ENCODE measurements around the gene CFAP299.

CFAP299 gene

DNA sequence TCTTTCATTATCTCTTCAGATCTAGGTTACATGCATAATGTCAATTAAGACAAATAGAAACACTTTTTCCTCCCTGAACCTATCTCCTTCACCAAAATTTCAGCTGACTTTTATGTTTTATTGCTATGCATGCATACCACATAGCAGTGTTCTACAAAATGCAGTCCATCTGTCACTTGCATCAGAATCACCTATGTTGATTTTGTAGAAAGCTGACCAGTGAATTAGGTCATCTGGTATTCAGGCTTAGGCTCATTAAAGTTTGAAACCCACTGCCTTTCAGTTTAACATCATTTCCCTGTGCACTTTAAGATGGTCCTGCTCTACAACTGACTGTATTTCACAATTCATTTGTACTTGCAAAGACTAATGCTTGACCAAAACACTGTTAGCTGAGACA, 277.9 kb downstream of the CFAP299 start:
- TF ChIP-seq, protein P1, sequence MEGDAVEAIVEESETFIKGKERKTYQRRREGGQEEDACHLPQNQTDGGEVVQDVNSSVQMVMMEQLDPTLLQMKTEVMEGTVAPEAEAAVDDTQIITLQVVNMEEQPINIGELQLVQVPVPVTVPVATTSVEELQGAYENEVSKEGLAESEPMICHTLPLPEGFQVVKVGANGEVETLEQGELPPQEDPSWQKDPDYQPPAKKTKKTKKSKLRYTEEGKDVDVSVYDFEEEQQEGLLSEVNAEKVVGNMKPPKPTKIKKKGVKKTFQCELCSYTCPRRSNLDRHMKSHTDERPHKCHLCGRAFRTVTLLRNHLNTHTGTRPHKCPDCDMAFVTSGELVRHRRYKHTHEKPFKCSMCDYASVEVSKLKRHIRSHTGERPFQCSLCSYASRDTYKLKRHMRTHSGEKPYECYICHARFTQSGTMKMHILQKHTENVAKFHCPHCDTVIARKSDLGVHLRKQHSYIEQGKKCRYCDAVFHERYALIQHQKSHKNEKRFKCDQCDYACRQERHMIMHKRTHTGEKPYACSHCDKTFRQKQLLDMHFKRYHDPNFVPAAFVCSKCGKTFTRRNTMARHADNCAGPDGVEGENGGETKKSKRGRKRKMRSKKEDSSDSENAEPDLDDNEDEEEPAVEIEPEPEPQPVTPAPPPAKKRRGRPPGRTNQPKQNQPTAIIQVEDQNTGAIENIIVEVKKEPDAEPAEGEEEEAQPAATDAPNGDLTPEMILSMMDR (IDR thresholded peaks at IDR 0.05; ENCODE audit: low read length) = no peak
- TF ChIP-seq EZH2 (optimal IDR thresholded peaks at IDR 0.05; ENCODE audit: low read depth, low read length) = no peak
- TF ChIP-seq EZH2phosphoT487 (IDR thresholded peaks at IDR 0.05; ENCODE audit: low read length) = no peak
- Histone ChIP-seq H3K4me1 (ENCODE audit: low read length) (peaks cover 8% of the 10 kb centered on the region; the same call in 1 of the 2 replicates), H3K9ac (ENCODE audit: low read length) (no peak overlapping the region), H3K9me3 (replicated peaks; ENCODE audit: insufficient read depth, low read length) (no peaks in the 10 kb centered on the region), H3K4me3 (ENCODE audit: low read length) (no peak overlapping the region), H3K4me2 (ENCODE audit: low read depth, low read length) (no peak overlapping the region), H3K79me2 (ENCODE audit: low read length) (no peaks in the 10 kb centered on the region), H3K27me3 (replicated peaks; ENCODE audit: insufficient read depth, low read length) (no peaks in the 10 kb centered on the region), H3K27ac (ENCODE audit: low read length) (no peak overlapping the region), H3K9me2 (replicated peaks; ENCODE audit: insufficient read depth, low read length) (no peaks in the 10 kb centered on the region), H4K20me1 (ENCODE audit: insufficient read depth, low read length) (no peaks in the 10 kb centered on the region), H3K36me3 (replicated peaks; ENCODE audit: insufficient read depth, low read length) (no peaks in the 10 kb centered on the region), H2AFZ (ENCODE audit: low read length) (no peak overlapping the region), H3F3A (ENCODE audit: insufficient read depth, low read length) (no peaks in the 10 kb centered on the region)
- DNase-seq = no peak

DNA sequence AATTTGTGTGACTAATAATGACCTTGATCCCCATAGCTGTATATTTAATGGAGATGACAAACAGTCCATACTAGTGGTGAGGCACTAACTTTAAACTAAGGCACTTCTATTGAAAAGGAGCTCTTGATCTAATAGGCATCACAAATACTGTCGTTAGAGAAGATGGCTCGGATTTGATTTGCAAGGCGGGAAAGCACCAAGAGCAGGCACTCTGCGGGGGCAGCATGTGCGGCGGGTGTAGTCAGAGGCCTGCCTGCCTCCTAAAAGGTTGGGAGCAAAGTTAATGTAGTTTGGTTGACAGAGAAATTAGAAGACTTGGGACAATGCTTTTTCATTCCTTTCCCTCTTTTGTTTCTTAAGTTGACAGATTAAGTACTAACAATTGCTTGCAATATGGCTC, 278.8 kb downstream of the CFAP299 start:
- H3K36me3 ChIP-seq (replicated peaks; ENCODE audit: insufficient read depth, low read length) = no peaks in the 10 kb centered on the region
- H3K9me3 ChIP-seq (replicated peaks; ENCODE audit: insufficient read depth, low read length) = no peaks in the 10 kb centered on the region
- TF ChIP-seq EZH2phosphoT487 (IDR thresholded peaks at IDR 0.05; ENCODE audit: low read length) (no peak), EZH2 (optimal IDR thresholded peaks at IDR 0.05; ENCODE audit: low read depth, low read length) (no peak)
- TF ChIP-seq, protein P1 (IDR thresholded peaks at IDR 0.05; ENCODE audit: low read length) = no peak
- H3K27me3 ChIP-seq (replicated peaks; ENCODE audit: insufficient read depth, low read length) = no peaks in the 10 kb centered on the region
- H3K9ac ChIP-seq (ENCODE audit: low read length) = no peak overlapping the region
- no peaks in the 10 kb centered on the region for H3K79me2 ChIP-seq (ENCODE audit: low read length)
- no peak for DNase-seq
- no peaks in the 10 kb centered on the region for H3F3A ChIP-seq (ENCODE audit: insufficient read depth, low read length)
- H3K27ac ChIP-seq (ENCODE audit: low read length) = no peak overlapping the region
- H3K4me2 ChIP-seq (ENCODE audit: low read depth, low read length) = no peak overlapping the region
- peaks cover 8% of the 10 kb centered on the region; the same call in 1 of the 2 replicates for H3K4me1 ChIP-seq (ENCODE audit: low read length)
- no peak overlapping the region for H3K4me3 ChIP-seq (ENCODE audit: low read length)
- H2AFZ ChIP-seq (ENCODE audit: low read length) = no peak overlapping the region
- no peaks in the 10 kb centered on the region for H3K9me2 ChIP-seq (replicated peaks; ENCODE audit: insufficient read depth, low read length)
- H4K20me1 ChIP-seq (ENCODE audit: insufficient read depth, low read length) = no peaks in the 10 kb centered on the region

DNA sequence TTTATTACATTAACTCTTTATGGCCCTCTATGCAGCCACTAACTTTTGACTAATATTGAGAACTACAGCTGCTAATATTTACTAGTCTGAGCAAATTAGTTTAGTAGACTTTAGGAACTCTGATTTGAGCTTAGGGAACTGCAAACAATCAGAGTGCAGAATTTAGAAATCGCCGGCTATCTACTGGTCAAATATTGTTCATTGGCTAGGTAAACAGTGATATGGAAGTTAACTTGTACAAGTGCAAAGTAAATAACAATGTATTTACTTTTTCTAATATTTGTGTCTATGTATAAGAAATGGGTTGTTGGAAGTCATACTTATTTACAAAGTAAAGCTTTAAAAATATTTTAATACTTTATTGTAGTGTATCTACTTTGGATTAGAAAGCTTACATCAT, 279.6 kb downstream of the CFAP299 start:
- DNase-seq = no peak

More for the DNA sequence above, 279.6 kb downstream of the CFAP299 start:
- H3K27ac ChIP-seq (ENCODE audit: low read length) = no peak overlapping the region
- peaks cover 8% of the 10 kb centered on the region; the same call in 1 of the 2 replicates for H3K4me1 ChIP-seq (ENCODE audit: low read length)
- H3K9ac ChIP-seq (ENCODE audit: low read length) = no peak overlapping the region
- no peak overlapping the region for H2AFZ ChIP-seq (ENCODE audit: low read length)
- no peaks in the 10 kb centered on the region for H3K79me2 ChIP-seq (ENCODE audit: low read length)
- H3K4me3 ChIP-seq (ENCODE audit: low read length) = no peak overlapping the region
- no peaks in the 10 kb centered on the region for H3K36me3 ChIP-seq (replicated peaks; ENCODE audit: insufficient read depth, low read length)
- no peaks in the 10 kb centered on the region for H3K9me3 ChIP-seq (replicated peaks; ENCODE audit: insufficient read depth, low read length)
- no peaks in the 10 kb centered on the region for H4K20me1 ChIP-seq (ENCODE audit: insufficient read depth, low read length)
- TF ChIP-seq EZH2phosphoT487 (IDR thresholded peaks at IDR 0.05; ENCODE audit: low read length) = no peak
- TF ChIP-seq EZH2 (optimal IDR thresholded peaks at IDR 0.05; ENCODE audit: low read depth, low read length) = no peak
- TF ChIP-seq, protein P1 (IDR thresholded peaks at IDR 0.05; ENCODE audit: low read length) = no peak
- H3K27me3 ChIP-seq (replicated peaks; ENCODE audit: insufficient read depth, low read length) = no peaks in the 10 kb centered on the region
- no peaks in the 10 kb centered on the region for H3K9me2 ChIP-seq (replicated peaks; ENCODE audit: insufficient read depth, low read length)
- H3K4me2 ChIP-seq (ENCODE audit: low read depth, low read length) = no peak overlapping the region
- no peaks in the 10 kb centered on the region for H3F3A ChIP-seq (ENCODE audit: insufficient read depth, low read length)

Measured in MM.1S (cell line).